Measurements from ENCODE around the gene EGFL6.

Gene EGFL6, protein sequence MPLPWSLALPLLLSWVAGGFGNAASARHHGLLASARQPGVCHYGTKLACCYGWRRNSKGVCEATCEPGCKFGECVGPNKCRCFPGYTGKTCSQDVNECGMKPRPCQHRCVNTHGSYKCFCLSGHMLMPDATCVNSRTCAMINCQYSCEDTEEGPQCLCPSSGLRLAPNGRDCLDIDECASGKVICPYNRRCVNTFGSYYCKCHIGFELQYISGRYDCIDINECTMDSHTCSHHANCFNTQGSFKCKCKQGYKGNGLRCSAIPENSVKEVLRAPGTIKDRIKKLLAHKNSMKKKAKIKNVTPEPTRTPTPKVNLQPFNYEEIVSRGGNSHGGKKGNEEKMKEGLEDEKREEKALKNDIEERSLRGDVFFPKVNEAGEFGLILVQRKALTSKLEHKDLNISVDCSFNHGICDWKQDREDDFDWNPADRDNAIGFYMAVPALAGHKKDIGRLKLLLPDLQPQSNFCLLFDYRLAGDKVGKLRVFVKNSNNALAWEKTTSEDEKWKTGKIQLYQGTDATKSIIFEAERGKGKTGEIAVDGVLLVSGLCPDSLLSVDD

DNA sequence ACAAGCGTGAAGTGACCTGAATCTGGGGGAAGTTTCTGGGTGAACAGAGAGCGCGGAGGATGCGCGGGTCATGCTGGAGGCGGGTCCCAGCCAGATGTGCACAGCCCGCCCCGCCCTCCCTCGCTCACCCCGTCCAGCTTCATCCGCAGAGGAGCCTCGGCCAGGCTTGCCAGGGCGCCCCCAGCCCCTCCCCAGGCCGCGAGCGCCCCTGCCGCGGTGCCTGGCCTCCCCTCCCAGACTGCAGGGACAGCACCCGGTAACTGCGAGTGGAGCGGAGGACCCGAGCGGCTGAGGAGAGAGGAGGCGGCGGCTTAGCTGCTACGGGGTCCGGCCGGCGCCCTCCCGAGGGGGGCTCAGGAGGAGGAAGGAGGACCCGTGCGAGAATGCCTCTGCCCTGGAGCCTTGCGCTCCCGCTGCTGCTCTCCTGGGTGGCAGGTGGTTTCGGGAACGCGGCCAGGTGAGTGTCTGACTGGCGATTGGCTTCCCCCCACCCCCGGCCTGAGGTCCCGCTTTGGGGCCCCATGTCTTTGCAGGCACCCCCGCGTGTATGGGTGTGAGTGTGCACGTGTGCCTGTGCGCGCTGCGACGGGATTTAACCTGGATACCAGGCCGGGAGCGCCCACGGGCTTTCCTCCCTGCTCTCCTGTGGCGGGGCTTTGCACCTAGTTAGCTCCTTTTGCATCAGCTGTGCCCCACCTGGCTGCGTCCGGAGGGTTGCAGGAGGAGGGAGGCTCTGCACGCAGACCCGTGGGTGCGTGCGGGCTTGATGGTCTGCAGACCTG, at the start of gene EGFL6:
Gene EGFL6, plus strand, starts transcription at position 123 of the 782 bp plus-strand sequence. Its CDS starts 261 bp downstream, at position 384.
- peak; percentile 0 for DNase-seq

DNA sequence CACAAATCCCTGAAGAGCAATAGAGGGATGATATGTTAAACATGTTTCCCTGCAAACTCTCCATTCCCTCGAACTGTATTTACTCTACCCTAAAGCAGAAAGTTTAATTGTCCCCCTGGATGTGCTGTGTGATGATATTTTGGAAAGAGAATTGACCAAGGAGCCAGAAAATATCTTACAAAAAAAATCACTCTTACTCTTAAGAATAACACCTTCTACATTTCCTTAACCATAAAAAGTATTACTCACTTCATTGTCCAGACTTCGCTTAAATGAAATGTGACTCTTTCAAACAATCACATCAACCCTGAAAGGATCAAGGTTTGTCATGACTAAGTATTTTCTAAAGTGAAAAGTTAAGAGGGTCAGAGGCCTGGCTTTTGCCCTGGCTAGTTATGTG, 49.0 kb upstream of the EGFL6 start:
- no peak for DNase-seq

DNA sequence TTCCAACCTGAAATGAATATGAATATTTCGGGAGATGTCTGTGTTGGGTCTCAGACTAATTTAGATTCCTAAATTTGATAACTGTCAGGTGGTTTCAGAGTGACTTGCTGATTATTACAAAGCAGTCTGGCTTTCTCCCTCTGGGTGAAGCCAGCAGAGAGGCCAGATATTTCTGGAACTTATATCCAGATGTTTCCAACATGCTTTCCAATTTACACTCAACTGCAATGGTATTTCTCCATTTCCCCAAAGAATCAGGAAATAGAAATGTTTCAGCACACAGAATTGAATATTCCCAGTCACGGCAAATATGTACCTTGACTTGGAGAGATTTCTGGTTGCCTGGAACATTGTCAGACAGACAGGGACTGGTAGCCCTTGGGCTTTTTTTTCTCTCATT, 48.5 kb upstream of the EGFL6 start:
- DNase-seq = no peak

DNA sequence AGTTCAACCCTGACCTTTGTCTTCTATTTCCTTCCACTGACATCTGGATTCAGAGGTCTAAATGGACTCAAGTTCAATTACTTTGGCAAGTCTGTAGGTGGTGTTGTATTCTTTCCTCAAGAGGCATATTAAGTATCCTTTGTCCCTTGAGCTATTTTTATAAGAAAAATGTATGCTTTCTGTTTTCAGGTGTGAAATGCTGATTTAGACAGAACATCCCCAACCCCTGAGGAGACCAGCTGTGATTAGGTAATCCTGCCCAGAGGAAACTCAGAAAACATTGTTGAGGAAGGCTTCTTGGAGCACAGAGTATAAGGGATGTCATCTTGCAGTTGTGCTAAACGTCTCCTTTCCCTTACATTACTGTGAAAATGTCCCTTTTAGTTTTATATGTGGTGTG, 46.6 kb upstream of the EGFL6 start:
- no peak for DNase-seq

DNA sequence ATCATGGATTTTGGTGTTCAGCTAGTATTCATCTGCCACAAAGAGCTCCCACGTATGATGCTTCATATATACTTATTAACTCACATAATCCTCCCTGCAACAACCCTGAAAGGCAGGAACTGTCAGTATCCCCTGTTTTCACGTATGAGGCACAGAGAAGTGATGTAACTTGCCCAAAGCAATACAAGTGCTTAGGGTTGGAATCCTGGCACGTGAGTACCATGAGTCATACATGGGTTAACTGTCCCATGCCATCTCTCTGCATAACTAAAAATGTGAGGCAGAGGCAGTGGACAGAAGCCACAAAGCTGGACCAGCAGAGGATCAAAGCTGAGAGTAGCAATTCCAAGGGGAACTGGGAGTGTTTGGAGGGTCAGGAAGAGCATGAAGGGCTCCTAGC, 35.7 kb upstream of the EGFL6 start:
- no peak for DNase-seq

DNA sequence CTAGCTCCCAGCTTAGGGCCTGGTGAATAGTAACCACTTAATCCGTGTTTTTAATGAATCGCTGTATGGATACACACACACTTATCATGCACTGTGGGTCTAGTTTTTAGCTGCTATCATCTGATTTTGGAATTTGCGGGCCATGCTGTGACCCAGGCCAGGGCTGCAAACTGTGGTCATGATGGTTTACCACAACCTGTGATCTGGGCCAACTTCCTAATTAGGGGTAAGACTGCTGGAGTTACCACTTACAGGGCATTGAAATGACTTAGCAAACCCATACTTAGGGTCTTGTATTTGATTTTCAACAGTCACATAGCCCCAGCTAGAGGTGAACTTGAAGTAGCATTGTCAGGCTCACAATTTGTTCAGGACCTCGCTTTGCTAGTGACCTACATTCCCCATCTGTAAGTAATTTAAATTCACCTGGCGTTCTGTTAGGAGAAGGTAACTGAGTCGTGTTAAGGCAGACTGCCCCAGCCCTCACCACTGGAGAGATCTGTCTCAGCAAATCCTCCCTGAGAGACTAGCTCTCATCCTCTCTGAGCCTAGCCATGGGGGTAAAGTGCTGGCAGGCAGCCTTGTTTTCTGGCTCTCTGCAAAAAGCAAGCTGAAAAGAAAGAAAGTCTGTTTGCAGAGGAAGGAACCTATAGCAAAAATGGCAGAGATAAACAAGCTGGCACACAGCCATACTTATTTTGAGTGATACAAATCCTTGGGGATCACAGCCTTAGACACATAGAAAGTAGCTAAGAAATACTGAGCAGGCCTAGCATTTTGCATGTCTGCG, 33.8 kb upstream of the EGFL6 start:
- DNase-seq = no peak

DNA sequence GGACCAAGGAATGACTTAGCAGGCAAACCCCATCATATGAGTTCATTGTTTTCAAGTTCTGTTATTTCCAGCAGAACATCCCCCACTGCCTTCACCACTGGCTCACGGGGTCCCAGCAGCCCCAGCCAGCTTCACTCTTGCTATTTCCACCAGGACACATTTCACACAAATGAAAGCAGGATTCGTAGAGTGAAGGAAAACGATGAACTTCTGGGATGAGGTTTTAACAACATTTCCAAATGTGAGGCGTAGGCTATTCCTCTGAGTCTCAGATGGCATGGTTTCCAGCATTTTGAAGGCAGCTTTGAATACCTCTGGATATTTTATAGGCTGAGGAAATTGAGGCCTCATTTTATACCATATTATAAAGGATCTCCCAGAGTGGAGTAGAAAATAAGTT, 32.9 kb upstream of the EGFL6 start:
- DNase-seq = no peak

DNA sequence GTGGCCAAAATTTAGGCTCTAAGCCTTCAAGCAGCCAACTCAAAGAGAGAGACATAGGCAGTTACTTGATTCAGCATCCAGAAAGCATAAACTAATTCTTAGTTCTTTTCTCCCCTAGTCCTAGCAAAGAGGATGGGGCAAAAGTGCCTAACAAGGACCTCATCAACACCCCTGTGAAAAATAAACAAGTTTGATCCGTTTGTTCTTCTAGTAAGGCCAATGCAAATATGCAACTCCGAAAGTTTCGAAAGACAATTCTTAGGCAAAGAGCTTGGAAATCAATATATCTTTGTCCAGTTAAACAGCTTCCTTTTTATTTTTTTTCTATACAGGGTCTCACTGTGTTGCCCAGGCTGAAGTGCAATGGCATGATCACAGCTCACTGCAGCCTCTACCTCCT, 31.0 kb upstream of the EGFL6 start:
- no peak for DNase-seq

DNA sequence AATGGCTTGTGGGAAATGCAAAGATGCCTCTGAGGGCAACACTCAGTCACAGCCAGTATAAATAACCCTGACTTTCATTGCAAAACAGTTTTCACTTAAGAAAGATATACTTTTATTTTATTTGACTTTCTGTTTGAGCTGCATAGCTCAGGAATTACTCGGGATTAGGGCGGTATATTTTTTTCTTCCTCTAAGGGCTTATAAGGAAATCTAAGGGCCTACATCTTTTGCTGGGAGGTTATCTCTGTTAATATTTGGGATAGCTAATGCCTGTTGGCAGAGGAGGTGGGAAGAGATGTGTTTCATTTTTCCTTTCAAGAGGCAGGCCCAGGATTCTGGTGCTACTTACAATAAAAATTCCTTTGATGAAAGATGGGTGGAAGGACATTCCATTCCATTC, 28.8 kb upstream of the EGFL6 start:
- DNase-seq = no peak

DNA sequence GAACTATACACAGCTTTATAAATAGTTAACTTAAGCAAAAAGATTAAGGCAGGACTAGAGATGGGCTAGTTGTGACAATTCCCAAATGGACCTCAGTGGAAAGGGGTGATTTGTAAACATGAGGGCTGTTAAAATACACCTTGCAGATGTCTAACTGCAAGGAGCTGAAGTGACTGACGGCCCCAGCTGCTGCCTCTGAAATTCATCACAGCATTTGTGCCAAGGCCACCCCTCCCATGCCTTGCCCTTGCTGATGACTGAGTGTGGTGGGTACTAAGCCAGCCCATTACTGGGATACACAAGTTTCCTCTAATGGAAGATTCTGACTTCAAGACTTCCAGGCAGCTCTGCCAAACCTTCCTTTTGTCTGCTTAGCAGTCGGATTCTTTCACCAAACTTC, 23.7 kb upstream of the EGFL6 start:
- DNase-seq = no peak

DNA sequence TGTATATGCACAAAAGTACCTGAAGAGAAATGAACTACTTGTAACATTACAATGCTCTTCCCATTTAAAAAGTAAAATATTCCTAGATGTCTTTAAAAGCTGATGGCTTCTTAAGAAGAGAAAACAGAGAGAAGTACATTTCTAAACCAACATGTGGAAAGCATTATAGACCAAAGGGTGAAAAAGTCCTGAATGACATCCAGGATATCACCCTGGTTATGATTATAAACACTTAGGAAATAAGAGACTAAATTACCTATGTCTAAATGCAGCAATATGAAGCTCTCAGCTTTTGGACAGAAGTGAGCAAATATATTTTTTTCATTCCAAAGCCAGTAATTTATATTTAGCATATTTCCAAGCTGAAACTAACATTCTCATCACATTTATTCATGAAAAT, 21.7 kb upstream of the EGFL6 start:
- DNase-seq = no peak

DNA sequence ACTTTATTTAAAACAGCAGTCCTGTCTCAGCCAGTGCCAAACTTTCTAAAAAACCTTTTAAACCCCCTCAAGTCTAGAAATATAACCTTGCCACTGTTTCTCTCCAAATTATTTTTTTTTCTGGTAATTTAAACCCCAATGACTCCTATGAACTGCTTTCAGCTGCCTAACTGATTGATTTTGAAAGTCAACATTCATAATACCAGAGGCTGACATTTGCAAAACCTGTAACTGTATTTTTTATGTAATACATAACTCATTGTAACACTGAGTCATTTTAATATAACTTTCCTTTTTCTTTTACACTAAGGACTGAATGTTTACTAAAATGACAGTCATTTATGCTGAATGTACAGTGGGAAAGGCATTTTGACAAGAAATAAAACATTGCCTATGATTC, 19.1 kb upstream of the EGFL6 start:
- DNase-seq = no peak

DNA sequence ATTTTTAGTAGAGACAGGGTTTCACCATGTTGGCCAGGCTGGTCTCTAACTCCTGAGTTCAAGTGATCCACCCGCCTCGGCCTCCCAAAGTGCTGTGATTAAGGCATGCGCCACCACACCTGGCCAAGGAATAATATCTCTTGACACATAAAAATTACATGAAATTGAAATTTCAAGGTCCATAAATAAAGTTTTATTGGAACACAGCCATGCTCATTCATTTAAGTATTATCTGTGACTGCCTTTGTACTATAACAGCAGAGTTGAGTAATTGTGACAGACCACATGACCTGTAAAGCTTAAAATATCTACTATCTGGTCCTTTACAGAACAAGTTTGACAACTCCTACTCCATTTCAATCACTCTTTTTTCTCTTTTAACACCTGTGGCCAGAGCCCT, 17.8 kb upstream of the EGFL6 start:
- DNase-seq = no peak

DNA sequence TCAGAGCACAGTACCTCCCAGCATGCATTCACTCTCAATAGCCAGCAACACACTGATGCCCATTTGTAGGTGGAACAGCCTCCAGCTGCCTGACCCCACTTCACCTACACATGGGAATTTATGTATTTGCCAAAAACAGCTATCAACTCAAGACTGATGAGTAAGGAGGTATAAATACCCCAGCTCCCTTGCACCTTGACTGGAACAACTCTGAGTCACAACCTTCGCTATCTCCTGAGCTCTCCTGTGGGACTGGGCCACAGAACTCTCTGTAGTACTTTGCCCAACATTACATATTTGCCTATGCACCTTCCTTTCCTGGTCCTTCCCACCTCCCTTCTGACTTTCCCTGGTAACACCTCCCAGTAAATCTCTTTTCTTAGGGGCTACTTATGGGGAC, 16.5 kb upstream of the EGFL6 start:
- DNase-seq = no peak

DNA sequence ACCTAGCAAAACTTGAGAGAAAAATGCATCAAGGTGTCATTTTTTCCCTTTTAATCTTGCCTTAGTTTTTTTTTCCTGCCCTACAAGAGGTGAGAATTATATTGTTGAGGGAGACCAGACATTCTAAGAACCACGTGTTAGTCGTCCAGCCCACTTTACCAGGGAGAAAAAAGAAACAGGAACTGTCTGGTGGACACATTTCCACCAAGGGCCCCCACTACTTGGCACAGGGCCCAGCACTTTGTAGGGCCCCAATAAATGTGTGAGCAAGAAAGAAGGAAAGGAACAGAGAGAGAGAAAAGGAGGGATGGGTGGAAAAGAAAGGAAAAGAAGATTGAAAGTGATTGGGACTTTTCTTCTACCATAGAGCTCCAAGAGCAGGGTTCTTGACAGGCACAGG, 3.9 kb upstream of the EGFL6 start:
- DNase-seq = no peak

DNA sequence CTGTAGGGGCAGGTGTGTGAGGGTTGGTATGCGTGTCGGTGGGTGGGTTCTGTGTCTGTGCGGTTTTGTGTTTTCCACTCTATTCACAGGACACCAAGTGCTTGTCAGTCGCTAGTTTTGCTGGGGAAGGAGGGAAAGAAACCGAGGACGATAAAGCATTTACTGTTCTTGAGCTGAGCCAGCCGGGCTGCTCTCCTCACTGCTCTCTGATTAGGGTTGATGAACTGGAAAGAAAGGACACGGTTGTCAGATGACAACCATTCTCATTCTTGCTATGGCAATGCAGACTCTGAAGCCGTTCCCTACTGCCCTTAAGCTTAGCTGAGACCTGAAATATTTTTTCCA, 832 bp downstream of the EGFL6 start:
- no peak for DNase-seq

DNA sequence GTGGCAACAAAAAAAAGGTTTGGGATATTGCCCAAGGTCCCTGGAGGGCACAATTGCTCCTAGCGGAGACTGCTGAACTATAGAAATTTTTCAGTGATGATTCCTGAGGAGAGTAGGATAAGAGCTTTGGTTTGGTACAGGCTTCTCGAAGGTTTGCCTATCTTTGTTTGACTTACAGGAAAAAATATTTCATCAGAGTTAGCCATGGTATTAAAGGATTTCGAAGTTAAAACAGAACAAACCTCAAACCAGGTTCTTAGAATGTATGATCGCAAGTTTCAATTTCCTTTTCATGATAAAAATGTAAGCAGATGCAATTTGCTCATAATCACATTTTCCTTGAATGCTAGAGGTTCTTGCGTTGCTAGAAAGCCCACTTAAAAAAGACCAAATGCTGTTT, 1.7 kb downstream of the EGFL6 start:
- no peak for DNase-seq

DNA sequence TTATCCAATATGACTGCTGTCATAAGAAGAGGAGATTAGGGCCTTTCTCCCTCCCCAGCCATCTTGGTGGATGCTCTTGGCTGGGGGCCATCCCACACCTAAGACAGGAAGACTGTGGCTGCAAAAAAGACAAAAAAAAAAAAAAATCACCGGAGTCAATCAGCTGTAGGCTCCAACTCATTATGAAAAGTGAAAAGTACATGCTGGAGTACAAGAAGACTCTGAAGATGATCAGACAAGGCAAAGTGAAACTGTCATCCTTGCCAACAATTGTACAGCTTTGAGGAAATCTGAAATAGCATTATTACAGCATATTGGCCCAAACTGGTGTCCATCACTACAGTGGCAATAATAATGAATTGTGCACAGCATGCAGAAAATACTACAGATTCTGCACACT, 5.2 kb downstream of the EGFL6 start:
- no peak for DNase-seq

DNA sequence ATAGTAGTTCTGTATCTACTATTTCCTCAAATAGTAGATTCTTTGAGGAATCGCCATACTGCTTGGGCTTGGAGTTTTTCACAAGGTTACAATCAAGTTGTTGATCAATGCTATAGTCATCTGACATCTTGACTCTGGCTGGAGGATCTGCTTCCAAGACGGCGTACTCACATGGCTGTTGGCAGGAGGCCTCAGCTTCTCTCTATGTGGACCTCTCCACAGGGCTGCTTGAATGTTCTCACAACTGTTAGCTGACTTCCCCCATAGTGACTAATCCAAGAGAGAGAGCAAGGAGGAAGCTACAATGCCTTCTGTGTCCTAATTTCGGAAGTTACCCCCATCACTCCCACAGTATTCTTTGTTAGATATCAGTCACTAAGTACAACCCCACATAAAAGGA, 10.3 kb downstream of the EGFL6 start:
- no peak for DNase-seq

DNA sequence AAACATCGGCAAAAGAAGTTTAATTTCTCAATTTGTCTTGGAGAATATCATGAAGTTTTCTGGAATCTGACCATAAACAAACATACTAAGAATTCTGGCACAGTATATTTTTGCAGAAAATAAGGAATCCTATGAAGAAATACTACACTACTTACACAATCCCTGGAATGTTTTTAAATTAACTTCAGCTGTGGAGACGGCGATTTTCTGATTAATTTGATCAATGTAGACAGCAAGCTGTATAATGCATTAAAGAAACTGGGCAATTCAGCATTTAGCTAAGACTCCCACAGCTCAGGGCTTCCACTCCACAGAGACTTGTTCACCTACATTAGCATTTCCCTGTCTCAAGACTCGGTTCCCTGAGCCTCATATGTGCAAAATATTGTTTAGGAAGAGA, 12.2 kb downstream of the EGFL6 start:
- no peak for DNase-seq

DNA sequence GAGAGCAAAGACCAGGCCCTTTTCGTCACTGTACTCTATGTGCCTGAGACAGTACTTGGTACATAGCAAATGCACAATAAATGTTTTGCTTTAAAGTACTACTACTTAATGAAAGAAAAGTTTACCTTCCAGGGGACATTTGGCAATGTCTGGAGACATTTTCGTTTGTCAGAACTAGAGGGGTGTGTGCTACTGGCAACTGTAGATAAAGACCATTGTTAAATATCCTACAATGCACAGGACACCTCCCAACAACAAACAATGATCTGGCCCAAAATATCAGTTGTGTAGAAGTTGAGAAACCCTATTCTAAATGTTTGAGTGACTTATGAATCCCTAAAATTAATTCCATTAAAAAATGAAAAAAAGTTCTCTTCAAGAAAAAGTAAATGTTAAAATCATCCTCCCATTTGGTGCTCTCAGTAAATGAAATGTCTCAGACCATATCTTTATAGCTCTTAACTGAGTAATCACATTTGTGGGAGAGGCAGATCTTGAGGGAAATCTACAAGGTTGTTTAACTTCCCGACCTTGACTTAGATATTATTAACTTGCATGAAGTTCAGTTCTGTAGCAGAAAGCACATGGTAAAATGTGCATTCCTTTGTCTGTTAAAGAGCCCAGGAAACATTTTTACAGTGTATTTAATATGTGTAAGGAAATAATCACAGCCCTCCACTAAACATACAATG, 18.5 kb downstream of the EGFL6 start:
- no peak for DNase-seq

DNA sequence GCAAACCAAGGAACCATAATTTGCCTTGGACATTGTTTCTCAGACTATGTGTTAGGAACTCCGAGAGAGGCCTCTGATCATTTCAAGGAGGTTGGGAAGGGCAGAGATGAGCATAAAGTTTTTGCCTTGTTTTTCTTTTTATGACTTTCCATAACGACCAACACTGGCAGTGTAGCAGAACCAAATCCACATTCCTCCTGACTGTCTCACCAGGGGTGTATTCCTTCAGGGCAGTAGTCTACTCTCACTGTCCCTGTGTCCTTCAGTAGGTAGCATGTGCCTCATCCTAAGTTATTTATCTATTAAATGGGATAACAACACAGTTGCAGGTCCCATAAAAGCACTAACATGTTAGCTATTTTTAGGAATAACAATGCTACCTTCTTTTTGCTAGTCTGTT, 20.8 kb downstream of the EGFL6 start:
- DNase-seq = no peak

DNA sequence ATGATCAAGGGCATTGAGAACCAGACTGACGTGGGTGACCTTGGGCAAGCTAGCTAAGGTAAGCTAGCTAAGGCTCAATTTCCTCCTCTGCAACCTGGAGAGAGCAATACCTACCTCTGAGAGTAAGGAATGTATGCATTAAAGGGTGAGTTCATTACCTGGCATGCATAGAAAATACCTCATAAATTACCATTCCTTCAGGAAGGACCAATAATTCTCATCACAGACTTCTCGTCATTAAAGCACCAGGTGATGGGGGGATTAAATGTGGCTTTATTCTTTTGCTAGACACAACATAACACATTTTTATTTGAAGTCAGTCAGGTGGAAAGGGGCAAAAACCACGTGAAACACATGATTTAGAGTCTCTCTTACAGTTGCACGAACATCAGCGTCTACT, 21.5 kb downstream of the EGFL6 start:
- no peak for DNase-seq

Data from DMS79 (cell line).